Activated T-cell treated with anti-CD3 and anti-CD28 coated beads, Interleukin-2, amount 50 U/mL, for 4 hours (primary cell): ENCODE results near the gene CDH4. TPM values are rescaled to one million over a fixed set of nuclear protein-coding genes. Genes with fewer than 3 reads are reported as not detected.

Experiments used
- ATAC-seq, 2 donors: fragments of 200-7000 bp; cut with Tn5 transposase; one replicate each; pipeline ENCODE4 v1.10.0; 2021
- DNase-seq: peaks from one replicate; pipeline ENCODE4 v3.0.0-alpha.2; 2020
- H3K27me3 Mint-ChIP-seq: one replicate; pipeline ENCODE4 v1.8.0; 2021; ENCODE audit warnings: low read depth, mixed read lengths
- H3K36me3 Mint-ChIP-seq: one replicate; pipeline ENCODE4 v1.8.0; 2022; ENCODE audit warnings: mixed read lengths; ENCODE audit not compliant: insufficient read depth
- H3K4me1 Mint-ChIP-seq: one replicate; pipeline ENCODE4 v1.8.0; 2021; ENCODE audit warnings: low read depth, mixed read lengths
- H3K4me3 Mint-ChIP-seq: one replicate; pipeline ENCODE4 v1.8.0; 2021; ENCODE audit warnings: mild to moderate bottlenecking, moderate library complexity, mixed read lengths
- H3K9me3 Mint-ChIP-seq: one replicate; pipeline ENCODE4 v1.8.0; 2021; ENCODE audit warnings: mixed read lengths
- total RNA-seq, 3 donors: library from RNA; stranded (reverse); gene quantifications; one replicate each; pipeline ENCODE4 v1.2.1, GENCODE V29; 2021

CDH4 gene
- total RNA-seq, 3 donors from 2014 or later = 0.10 TPM; not detected in 2

GRCh38 chr20:61570646-61571195, 318.7 kb downstream of the CDH4 start:
- H3K9me3 Mint-ChIP-seq = no peaks in the 10 kb centered on the region
- H3K36me3 Mint-ChIP-seq = no peaks in the 10 kb centered on the region
- DNase-seq (no peak), ATAC-seq (no peak)
- no peak overlapping the region for H3K4me3 Mint-ChIP-seq
- no peaks in the 10 kb centered on the region for H3K27me3 Mint-ChIP-seq
- no peaks in the 10 kb centered on the region for H3K4me1 Mint-ChIP-seq

- Mint-ChIP-seq H3K9me3 (no peaks in the 10 kb centered on the region), H3K36me3 (no peaks in the 10 kb centered on the region), H3K27me3 (no peaks in the 10 kb centered on the region), H3K4me3 (no peak overlapping the region), H3K4me1 (no peaks in the 10 kb centered on the region)
- DNase-seq = no peak
- ATAC-seq = no peak
These were observed 319.2 kb downstream of the CDH4 start for GRCh38 chr20:61571221-61571620.

GRCh38 chr20:61571916-61572711, 320.1 kb downstream of the CDH4 start:
- Mint-ChIP-seq H3K36me3 (no peaks in the 10 kb centered on the region), H3K27me3 (no peaks in the 10 kb centered on the region), H3K9me3 (no peaks in the 10 kb centered on the region), H3K4me1 (no peaks in the 10 kb centered on the region), H3K4me3 (no peak overlapping the region)
- DNase-seq = no peak
- no peak for ATAC-seq

- Mint-ChIP-seq H3K4me1 (no peaks in the 10 kb centered on the region), H3K4me3 (no peak overlapping the region), H3K36me3 (no peaks in the 10 kb centered on the region), H3K9me3 (no peaks in the 10 kb centered on the region), H3K27me3 (no peaks in the 10 kb centered on the region)
- ATAC-seq (no peak), DNase-seq (no peak)
These were observed 320.7 kb downstream of the CDH4 start for GRCh38 chr20:61572789-61573188.

- no peaks in the 10 kb centered on the region for H3K36me3 Mint-ChIP-seq
These were observed 321.6 kb downstream of the CDH4 start for GRCh38 chr20:61573415-61574305.

GRCh38 chr20:61575151-61575937, 323.3 kb downstream of the CDH4 start:
- ATAC-seq (no peak), DNase-seq (no peak)
- Mint-ChIP-seq H3K9me3 (no peaks in the 10 kb centered on the region), H3K36me3 (no peaks in the 10 kb centered on the region), H3K4me1 (no peaks in the 10 kb centered on the region), H3K27me3 (no peaks in the 10 kb centered on the region), H3K4me3 (no peak overlapping the region)

More at GRCh38 chr20:61573415-61574305, 321.6 kb downstream of the CDH4 start:
- DNase-seq = no peak
- Mint-ChIP-seq H3K27me3 (no peaks in the 10 kb centered on the region), H3K4me3 (no peak overlapping the region), H3K4me1 (no peaks in the 10 kb centered on the region), H3K9me3 (no peaks in the 10 kb centered on the region)
- ATAC-seq = no peak

GRCh38 chr20:61576372-61576771, 324.3 kb downstream of the CDH4 start:
- no peak overlapping the region for H3K4me3 Mint-ChIP-seq
- H3K9me3 Mint-ChIP-seq = no peaks in the 10 kb centered on the region
- no peak for DNase-seq
- no peaks in the 10 kb centered on the region for H3K27me3 Mint-ChIP-seq
- no peak for ATAC-seq
- H3K4me1 Mint-ChIP-seq = no peaks in the 10 kb centered on the region
- no peaks in the 10 kb centered on the region for H3K36me3 Mint-ChIP-seq

GRCh38 chr20:61577065-61577464, 325.0 kb downstream of the CDH4 start:
- ATAC-seq (no peak), DNase-seq (no peak)
- H3K4me1 Mint-ChIP-seq = no peaks in the 10 kb centered on the region
- no peak overlapping the region for H3K4me3 Mint-ChIP-seq
- peaks cover under 1% of the 10 kb centered on the region for H3K27me3 Mint-ChIP-seq
- no peaks in the 10 kb centered on the region for H3K36me3 Mint-ChIP-seq
- no peaks in the 10 kb centered on the region for H3K9me3 Mint-ChIP-seq

- no peaks in the 10 kb centered on the region for H3K9me3 Mint-ChIP-seq
- H3K4me1 Mint-ChIP-seq = no peaks in the 10 kb centered on the region
- peaks cover 3% of the 10 kb centered on the region for H3K27me3 Mint-ChIP-seq
- ATAC-seq (no peak), DNase-seq (no peak)
- H3K4me3 Mint-ChIP-seq = no peak overlapping the region
- no peaks in the 10 kb centered on the region for H3K36me3 Mint-ChIP-seq
These were observed 327.8 kb downstream of the CDH4 start for GRCh38 chr20:61579908-61580307.

- Mint-ChIP-seq H3K36me3 (no peaks in the 10 kb centered on the region), H3K4me3 (no peak overlapping the region)
These were observed 329.1 kb downstream of the CDH4 start for GRCh38 chr20:61580958-61581824.

GRCh38 chr20:61581825-61582188, 329.7 kb downstream of the CDH4 start:
- Mint-ChIP-seq H3K36me3 (no peaks in the 10 kb centered on the region), H3K4me1 (no peaks in the 10 kb centered on the region)

More at GRCh38 chr20:61580958-61581824, 329.1 kb downstream of the CDH4 start:
- no peaks in the 10 kb centered on the region for H3K9me3 Mint-ChIP-seq
- ATAC-seq (no peak), DNase-seq (no peak)
- peaks cover 3% of the 10 kb centered on the region for H3K27me3 Mint-ChIP-seq
- no peaks in the 10 kb centered on the region for H3K4me1 Mint-ChIP-seq

GRCh38 chr20:61582196-61582923, 330.3 kb downstream of the CDH4 start:
- H3K27me3 Mint-ChIP-seq = peaks cover 3% of the 10 kb centered on the region
- H3K9me3 Mint-ChIP-seq = no peaks in the 10 kb centered on the region
- H3K36me3 Mint-ChIP-seq = no peaks in the 10 kb centered on the region

More at GRCh38 chr20:61581825-61582188, 329.7 kb downstream of the CDH4 start:
- Mint-ChIP-seq H3K27me3 (peaks cover 3% of the 10 kb centered on the region), H3K4me3 (no peak overlapping the region), H3K9me3 (no peaks in the 10 kb centered on the region)
- ATAC-seq (no peak), DNase-seq (no peak)

GRCh38 chr20:61583356-61583755, 331.3 kb downstream of the CDH4 start:
- no peak for ATAC-seq
- Mint-ChIP-seq H3K4me3 (no peak overlapping the region), H3K9me3 (no peaks in the 10 kb centered on the region)

More at GRCh38 chr20:61582196-61582923, 330.3 kb downstream of the CDH4 start:
- ATAC-seq (no peak), DNase-seq (no peak)
- no peak overlapping the region for H3K4me3 Mint-ChIP-seq
- no peaks in the 10 kb centered on the region for H3K4me1 Mint-ChIP-seq

More at GRCh38 chr20:61583356-61583755, 331.3 kb downstream of the CDH4 start:
- no peak for DNase-seq
- H3K27me3 Mint-ChIP-seq = peaks cover 4% of the 10 kb centered on the region
- no peaks in the 10 kb centered on the region for H3K4me1 Mint-ChIP-seq
- no peaks in the 10 kb centered on the region for H3K36me3 Mint-ChIP-seq
